ENCODE results near the gene PARD6A.

The PARD6A gene

GRCh38 chr16:67660564-67661028, at the start of gene PARD6A:
Gene PARD6A, plus strand, starts transcription at chr16:67660960. Its CDS starts 79 bp downstream, at chr16:67661039.
- intact Hi-C loops (cut with DNase I) = loop anchor here (2.0 kb wide), 1 partner anchor 98 kb away; the partner anchor contains the start of gene CTCF
- DNase-seq = peak; percentile 92 to 99 (median 98)

- peak in 11 of 42 donors; percentile 6 to 49 (median 35) for DNase-seq
- intact Hi-C loops (cut with DNase I) = no loop called here
These were observed 47.0 kb upstream of the PARD6A start for GRCh38 chr16:67613808-67614207.

- DNase-seq = no peak
- intact Hi-C loops (cut with DNase I) = no loop called here
These were observed 32.5 kb upstream of the PARD6A start for GRCh38 chr16:67628216-67628615.

GRCh38 chr16:67632415-67633172, 28.2 kb upstream of the PARD6A start:
- peak in 41 of 42 donors; percentile 27 to 89 (median 71) for DNase-seq
- intact Hi-C loops (cut with DNase I) = no loop called here

- DNase-seq = no peak
- intact Hi-C loops (cut with DNase I) = no loop called here
These were observed 24.0 kb upstream of the PARD6A start for GRCh38 chr16:67636713-67637112.

GRCh38 chr16:67637625-67638024, 23.1 kb upstream of the PARD6A start:
- intact Hi-C loops (cut with DNase I) = no loop called here
- no peak for DNase-seq

GRCh38 chr16:67641779-67642708, 18.7 kb upstream of the PARD6A start:
- intact Hi-C loops (cut with DNase I) = no loop called here
- DNase-seq = peak in 37 of 42 donors; percentile 33 to 84 (median 67)

GRCh38 chr16:67644038-67644437, 16.7 kb upstream of the PARD6A start:
- no peak for DNase-seq
- intact Hi-C loops (cut with DNase I) = no loop called here

- DNase-seq = no peak
- intact Hi-C loops (cut with DNase I) = no loop called here
These were observed 15.2 kb upstream of the PARD6A start for GRCh38 chr16:67645397-67646121.

- no peak for DNase-seq
- intact Hi-C loops (cut with DNase I) = no loop called here
These were observed 13.6 kb upstream of the PARD6A start for GRCh38 chr16:67647111-67647651.

- intact Hi-C loops (cut with DNase I) = no loop called here
These were observed 13.1 kb upstream of the PARD6A start for GRCh38 chr16:67647681-67648080.

GRCh38 chr16:67648088-67648763, 12.5 kb upstream of the PARD6A start:
- intact Hi-C loops (cut with DNase I) = no loop called here
- no peak for DNase-seq

More at GRCh38 chr16:67647681-67648080, 13.1 kb upstream of the PARD6A start:
- no peak for DNase-seq

GRCh38 chr16:67648764-67649407, 11.9 kb upstream of the PARD6A start:
- intact Hi-C loops (cut with DNase I) = no loop called here
- peak in 8 of 42 donors; percentile 33 to 60 (median 46) for DNase-seq

GRCh38 chr16:67649494-67649931, 11.2 kb upstream of the PARD6A start:
- DNase-seq = no peak
- intact Hi-C loops (cut with DNase I) = no loop called here

- DNase-seq = no peak
- intact Hi-C loops (cut with DNase I) = no loop called here
These were observed 10.7 kb upstream of the PARD6A start for GRCh38 chr16:67650023-67650422.

- no peak for DNase-seq
- intact Hi-C loops (cut with DNase I) = no loop called here
These were observed 9.7 kb upstream of the PARD6A start for GRCh38 chr16:67651039-67651438.

GRCh38 chr16:67651847-67652246, 8.9 kb upstream of the PARD6A start:
- intact Hi-C loops (cut with DNase I) = no loop called here
- no peak for DNase-seq

Measured in head of caudate nucleus (tissue), 42 donors.